HCT116 (cell line): ENCODE results near the gene CCDC91. TPM values are rescaled to one million over a fixed set of nuclear protein-coding genes. Genes with fewer than 3 reads are reported as not detected.

Source experiments
- ATAC-seq: fragments of 200-7000 bp; cut with Tn5 transposase; 2 replicates; pipeline ENCODE4 v1.9.1; 2020; ENCODE audit warnings: mild to moderate bottlenecking, moderate library complexity
- BruUV-seq: library from RNA; stranded (reverse); fragments of 400-500 nt; replicated peaks from 2 replicates; lab custom pipeline; 2021; lab: Mats Ljungman, UMichigan
- CTCF ChIA-PET: fragments of 300-600 bp; sonication (Branson Sonifier 250); formaldehyde crosslinking; loops from one replicate; lab custom pipeline; 2021; ENCODE audit warnings: antibody characterized with exemption; lab: Charles Lee
- POLR2A ChIA-PET: fragments of 300-600, 350-600 bp; sonication (Branson Sonifier 250); formaldehyde crosslinking; loops from one replicate; lab custom pipeline; 2021; ENCODE audit warnings: antibody characterized with exemption; lab: Charles Lee
- RAD21 ChIA-PET, 2 experiments: fragments of 300-600 bp; sonication (Branson Sonifier 250); formaldehyde crosslinking; loops; one replicate each; lab custom pipeline; 2023; ENCODE audit warnings: low total read pairs in 2 of 2; ENCODE audit not compliant: uncharacterized antibody in 2 of 2, unreplicated experiment in 2 of 2, low non-redundant PET in 1 of 2; lab: Charles Lee
- DNase-seq: peaks from one replicate; pipeline ENCODE4 v3.0.0-alpha.2; 2010; ENCODE audit warnings: low read depth, low spot score
- H2AFZ ChIP-seq: fragments of 200-600 bp; shearing (Covaris generic), sonication (generic); 2 replicates; pipeline ENCODE4 v1.6.1; 2017; ENCODE audit warnings: low read depth, mixed run types, mixed read lengths, antibody characterized with exemption, low read length; ENCODE audit not compliant: poor library complexity, severe bottlenecking
- H3K27ac ChIP-seq: 2 replicates; pipeline ENCODE4 v1.5.1; 2012; ENCODE audit warnings: low read depth, low read length
- H3K27me3 ChIP-seq: fragments of 200-600 bp; sonication (generic); 2 replicates; pipeline ENCODE4 v1.6.1; 2016; ENCODE audit warnings: mixed run types, low read length, mixed read lengths; ENCODE audit not compliant: insufficient read depth
- H3K36me3 ChIP-seq, 2 experiments: fragments of 200-500 bp in 1 of 2; fragments of 200-600 bp in 1 of 2; sonication (Bioruptor generic) in 1 of 2; sonication (generic) in 1 of 2; 2 replicates each; pipeline versions ENCODE4 v1.5.1 to v1.6.1; 2014 to 2016; ENCODE audit warnings: low read length in 2 of 2, inconsistent platforms in 1 of 2, mixed read lengths in 1 of 2, mixed run types in 1 of 2; ENCODE audit not compliant: insufficient read depth in 2 of 2, control insufficient read depth in 1 of 2
- H3K4me1 ChIP-seq, 2 experiments: fragments of 200-600 bp in 1 of 2; sonication (generic) in 1 of 2; 2 replicates each; pipeline versions ENCODE4 v1.5.1 to v1.6.1; 2012 to 2017; ENCODE audit warnings: low read length in 2 of 2, inconsistent platforms in 1 of 2, mild to moderate bottlenecking in 1 of 2, mixed read lengths in 1 of 2, mixed run types in 1 of 2, moderate library complexity in 1 of 2; ENCODE audit not compliant: insufficient read depth in 2 of 2, control insufficient read depth in 1 of 2
- H3K4me2 ChIP-seq: fragments of 200-600 bp; sonication (generic); 2 replicates; pipeline ENCODE4 v1.6.1; 2017; ENCODE audit warnings: mixed run types, low read length, mixed read lengths
- H3K4me3 ChIP-seq, 2 experiments: fragments of 200-600 bp in 1 of 2; sonication (generic) in 1 of 2; replicated peaks in 1 of 2; 2 replicates each; pipeline ENCODE4 v1.5.1; 2011 to 2016; ENCODE audit warnings: low read length in 2 of 2, control low read depth in 1 of 2, low read depth in 1 of 2, mild to moderate bottlenecking in 1 of 2, mixed read lengths in 1 of 2, mixed run types in 1 of 2
- H3K79me2 ChIP-seq: fragments of 200-600 bp; sonication (generic); 2 replicates; pipeline ENCODE4 v1.6.1; 2017; ENCODE audit warnings: mild to moderate bottlenecking, mixed run types, low read length, moderate library complexity, mixed read lengths; ENCODE audit not compliant: insufficient read depth
- H3K9ac ChIP-seq: fragments of 200-600 bp; sonication (generic); 2 replicates; pipeline ENCODE4 v1.6.1; 2016; ENCODE audit warnings: low read length, mixed read lengths
- H3K9me2 ChIP-seq: fragments of 200-600 bp; sonication (generic), shearing (Covaris generic); 2 replicates; pipeline ENCODE4 v1.6.1; 2017; ENCODE audit warnings: mixed run types, mild to moderate bottlenecking, moderate library complexity; ENCODE audit not compliant: insufficient read depth
- H3K9me3 ChIP-seq, 2 experiments: fragments of 200-500 bp in 1 of 2; fragments of 200-600 bp in 1 of 2; sonication (Bioruptor generic) in 1 of 2; sonication (generic) in 1 of 2; 2 replicates each; pipeline ENCODE4 v1.6.1; 2014 to 2017; ENCODE audit warnings: low read length in 2 of 2, mixed read lengths in 2 of 2, inconsistent platforms in 1 of 2, low read depth in 1 of 2, mild to moderate bottlenecking in 1 of 2, mixed run types in 1 of 2, moderate library complexity in 1 of 2; ENCODE audit not compliant: control insufficient read depth in 1 of 2, insufficient read depth in 1 of 2
- H4K20me1 ChIP-seq: fragments of 200-600 bp; sonication (generic), shearing (Covaris generic); 2 replicates; pipeline ENCODE4 v1.6.1; 2017; ENCODE audit warnings: mixed run types, mild to moderate bottlenecking, moderate library complexity; ENCODE audit not compliant: insufficient read depth
- ATF3 ChIP-seq: IDR thresholded peaks from 2 replicates; pipeline ENCODE4 v1.6.1; 2012
- CBX3 ChIP-seq: IDR thresholded peaks from 2 replicates; pipeline ENCODE4 v1.6.1; 2012; ENCODE audit warnings: low read depth
- CTCF ChIP-seq, 3 experiments: fragments of 200-600 bp in 1 of 3; sonication (generic) in 1 of 3; IDR thresholded peaks in 2 of 3; conservative IDR thresholded peaks in 1 of 3; 2 replicates each; pipeline ENCODE4 v1.5.1; 2012 to 2017; ENCODE audit warnings: low read depth in 2 of 3, low read length in 2 of 3, antibody characterized with exemption in 1 of 3, borderline replicate concordance in 1 of 3, control low read depth in 1 of 3, mild to moderate bottlenecking in 1 of 3, mixed read lengths in 1 of 3, mixed run types in 1 of 3, moderate library complexity in 1 of 3; ENCODE audit not compliant: insufficient read depth in 1 of 3
- EGR1 ChIP-seq: IDR thresholded peaks from 2 replicates; pipeline ENCODE4 v1.6.1; 2012; ENCODE audit warnings: low read depth
- EZH2phosphoT487 ChIP-seq: fragments of 200-600 bp; IDR thresholded peaks from 2 replicates; pipeline ENCODE4 v1.6.1; 2018; ENCODE audit warnings: antibody characterized with exemption, borderline replicate concordance
- FOSL1 ChIP-seq: IDR thresholded peaks from 2 replicates; pipeline ENCODE4 v1.6.1; 2012; ENCODE audit warnings: low read depth
- MAX ChIP-seq: IDR thresholded peaks from 2 replicates; pipeline ENCODE4 v1.6.1; 2012
- POLR2A ChIP-seq: IDR thresholded peaks from 2 replicates; pipeline ENCODE4 v1.7.0; 2011; ENCODE audit warnings: borderline replicate concordance; ENCODE audit not compliant: insufficient read depth, insufficient read length; ENCODE audit errors: extremely low read depth
- POLR2AphosphoS5 ChIP-seq: IDR thresholded peaks from 2 replicates; pipeline ENCODE4 v1.6.1; 2011; ENCODE audit warnings: mild to moderate bottlenecking, low read depth, low read length, moderate library complexity
- RAD21 ChIP-seq: IDR thresholded peaks from 2 replicates; pipeline ENCODE4 v1.6.1; 2012; ENCODE audit warnings: low read depth, mild to moderate bottlenecking
- REST ChIP-seq: IDR thresholded peaks from 2 replicates; pipeline ENCODE4 v1.6.1; 2012; ENCODE audit warnings: low read depth
- SP1 ChIP-seq: IDR thresholded peaks from 2 replicates; pipeline ENCODE4 v1.6.1; 2012; ENCODE audit warnings: low read depth
- SRF ChIP-seq: IDR thresholded peaks from 2 replicates; pipeline ENCODE4 v1.6.1; 2012; ENCODE audit warnings: low read depth
- TCF7L2 ChIP-seq: IDR thresholded peaks from 2 replicates; pipeline ENCODE4 v1.7.0; 2011; ENCODE audit warnings: borderline replicate concordance, inconsistent platforms; ENCODE audit not compliant: insufficient read depth, insufficient read length; ENCODE audit errors: extremely low read depth
- YY1 ChIP-seq: IDR thresholded peaks from 2 replicates; pipeline ENCODE4 v1.6.1; 2011; ENCODE audit warnings: low read length, low read depth, moderate library complexity, mild to moderate bottlenecking; ENCODE audit not compliant: insufficient replicate concordance; ENCODE audit errors: extremely low read depth
- ZBTB33 ChIP-seq: IDR thresholded peaks from 2 replicates; pipeline ENCODE4 v1.6.1; 2011; ENCODE audit warnings: mild to moderate bottlenecking, low read length, moderate library complexity; ENCODE audit not compliant: insufficient replicate concordance; ENCODE audit errors: extremely low read depth
- ZFX ChIP-seq: fragments of 450-650 bp; IDR thresholded peaks from 2 replicates; pipeline ENCODE4 v1.6.1; 2017
- ZNF274 ChIP-seq: fragments of 200-500 bp; sonication (Bioruptor generic); IDR thresholded peaks from 2 replicates; pipeline ENCODE4 v1.6.1; 2014; ENCODE audit warnings: mild to moderate bottlenecking, low read depth, low read length, inconsistent platforms
- intact Hi-C: fragments of 100-400 bp; cut with micrococcal nuclease; formaldehyde crosslinking; loops from 2 replicates; pipeline ENCODE4 v1.10.0; 2022
- total RNA-seq: library from RNA; stranded (reverse); gene quantifications from one replicate; pipeline ENCODE4 v1.2.1, GENCODE V29; 2021; ENCODE audit not compliant: unreplicated experiment

The CCDC91 gene
- total RNA-seq, 1 experiment from 2014 or later, result 18.1 TPM

GRCh38 chr12:28443337-28443736 lies 253.1 kb downstream of the CCDC91 start:
- no peaks in the 10 kb centered on the region for H3K4me1 ChIP-seq
- no peak overlapping the region for H3K27ac ChIP-seq
- H3K36me3 ChIP-seq, result no peaks in the 10 kb centered on the region
- H3K27me3 ChIP-seq, result no peaks in the 10 kb centered on the region
- no peaks in the 10 kb centered on the region for H3K9me2 ChIP-seq
- H3K9ac ChIP-seq, result no peak overlapping the region
- H3K4me3 ChIP-seq, result no peak overlapping the region
- no peak for TF ChIP-seq TCF7L2
- TF ChIP-seq RAD21, result no peak
- TF ChIP-seq ZFX, result no peak
- no peak for TF ChIP-seq POLR2A
- TF ChIP-seq ATF3, result no peak
- TF ChIP-seq FOSL1, result no peak
- no peak for TF ChIP-seq YY1
- no peak for TF ChIP-seq CTCF (IDR thresholded peaks at IDR 0.05 in 2 of 3, conservative IDR thresholded peaks at IDR 0.05 in 1 of 3; ENCODE audit: borderline replicate concordance in 1 of 3, insufficient read depth in 1 of 3, low read depth in 2 of 3, low read length in 2 of 3)
- TF ChIP-seq EZH2phosphoT487, result no peak
- TF ChIP-seq CBX3, result no peak
- TF ChIP-seq POLR2AphosphoS5, result no peak
- no peak for TF ChIP-seq REST
- TF ChIP-seq SP1, result no peak
- TF ChIP-seq SRF, result no peak
- TF ChIP-seq EGR1, result no peak
- no peak for TF ChIP-seq ZBTB33
- TF ChIP-seq MAX, result no peak
- no peak for TF ChIP-seq ZNF274
- TF ChIP-seq, all 23 proteins: peak for 0
- DNase-seq (no peak), ATAC-seq (no peak)
- H4K20me1 ChIP-seq, result no peaks in the 10 kb centered on the region
- H3K4me2 ChIP-seq, result no peak overlapping the region
- intact Hi-C loops, result no loop called here
- POLR2A ChIA-PET, result no interaction called here
- H2AFZ ChIP-seq, result no peak overlapping the region
- CTCF ChIA-PET, result no interaction called here
- no TSS peak for BruUV-seq
- RAD21 ChIA-PET, result no interaction called here
- no peaks in the 10 kb centered on the region for H3K79me2 ChIP-seq
- H3K9me3 ChIP-seq, result no peaks in the 10 kb centered on the region
